ENCODE data around the gene SCMH1.

DNA sequence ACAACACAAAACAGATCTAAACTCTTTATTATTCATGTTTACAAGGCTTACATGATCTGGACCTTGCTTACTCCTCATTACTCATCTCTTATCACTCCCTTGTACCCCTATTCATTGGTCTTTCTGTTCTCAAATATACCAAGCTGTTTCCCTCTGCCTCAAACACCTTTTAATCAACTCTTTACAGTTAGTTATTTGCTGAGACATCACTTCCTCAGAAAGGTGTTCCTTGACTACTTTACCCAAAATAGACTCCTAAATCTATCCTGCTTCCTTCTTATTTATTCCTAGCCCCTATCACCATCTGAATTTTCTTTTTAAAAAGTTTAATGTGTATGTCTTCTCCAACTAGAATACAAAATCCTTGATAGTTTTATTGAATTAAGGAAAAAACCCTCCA, 120.0 kb downstream of the SCMH1 start:
- TF ChIP-seq, protein P1, sequence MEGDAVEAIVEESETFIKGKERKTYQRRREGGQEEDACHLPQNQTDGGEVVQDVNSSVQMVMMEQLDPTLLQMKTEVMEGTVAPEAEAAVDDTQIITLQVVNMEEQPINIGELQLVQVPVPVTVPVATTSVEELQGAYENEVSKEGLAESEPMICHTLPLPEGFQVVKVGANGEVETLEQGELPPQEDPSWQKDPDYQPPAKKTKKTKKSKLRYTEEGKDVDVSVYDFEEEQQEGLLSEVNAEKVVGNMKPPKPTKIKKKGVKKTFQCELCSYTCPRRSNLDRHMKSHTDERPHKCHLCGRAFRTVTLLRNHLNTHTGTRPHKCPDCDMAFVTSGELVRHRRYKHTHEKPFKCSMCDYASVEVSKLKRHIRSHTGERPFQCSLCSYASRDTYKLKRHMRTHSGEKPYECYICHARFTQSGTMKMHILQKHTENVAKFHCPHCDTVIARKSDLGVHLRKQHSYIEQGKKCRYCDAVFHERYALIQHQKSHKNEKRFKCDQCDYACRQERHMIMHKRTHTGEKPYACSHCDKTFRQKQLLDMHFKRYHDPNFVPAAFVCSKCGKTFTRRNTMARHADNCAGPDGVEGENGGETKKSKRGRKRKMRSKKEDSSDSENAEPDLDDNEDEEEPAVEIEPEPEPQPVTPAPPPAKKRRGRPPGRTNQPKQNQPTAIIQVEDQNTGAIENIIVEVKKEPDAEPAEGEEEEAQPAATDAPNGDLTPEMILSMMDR (IDR thresholded peaks at IDR 0.05), result no peak
- no peak for TF ChIP-seq POLR2A (IDR thresholded peaks at IDR 0.05)

Data from uterus (tissue), 2 donors.